Kidney (tissue), 14 donors: ENCODE data around the gene TESPA1. TPM values are rescaled to one million over a fixed set of nuclear protein-coding genes. Genes with fewer than 3 reads are reported as not detected.

ENCODE experiments used
- DNase-seq, 5 donors: peaks; one replicate each; pipeline ENCODE4 v3.0.0-alpha.2; 2013 to 2020
- FAIRE-seq: peaks from 2 replicates; lab custom pipeline; 2012; peaks lifted over from hg19 to GRCh38; lab: Jason Lieb, UNC
- H3K27ac ChIP-seq, 2 donors: one replicate each; pipeline ENCODE4 v1.7.0; 2013; ENCODE audit warnings: low read depth in 2 of 2, low read length in 2 of 2, inconsistent platforms in 1 of 2
- H3K27me3 ChIP-seq: one replicate; pipeline ENCODE4 v1.7.1; 2013; ENCODE audit warnings: low read length, inconsistent platforms; ENCODE audit not compliant: control insufficient read depth, insufficient read depth
- H3K36me3 ChIP-seq, 3 donors: one replicate each; pipeline versions ENCODE4 v1.7.0 to v1.7.1; 2013; ENCODE audit warnings: low read length in 3 of 3, control low read depth in 1 of 3, inconsistent platforms in 1 of 3; ENCODE audit not compliant: insufficient read depth in 3 of 3, control insufficient read depth in 2 of 3
- H3K4me1 ChIP-seq, 3 donors: one replicate each; pipeline versions ENCODE4 v1.7.0 to v1.7.1; 2013; ENCODE audit warnings: low read length in 3 of 3, inconsistent platforms in 1 of 3, low read depth in 1 of 3; ENCODE audit not compliant: control insufficient read depth in 2 of 3, insufficient read depth in 2 of 3
- H3K4me3 ChIP-seq, 3 donors: one replicate each; pipeline versions ENCODE4 v1.7.0 to v1.8.1; 2013; ENCODE audit warnings: low read length in 3 of 3, control low read depth in 1 of 3, inconsistent platforms in 1 of 3
- H3K9ac ChIP-seq, 3 donors: one replicate each; pipeline versions ENCODE4 v1.7.0 to v1.7.1; 2013; ENCODE audit warnings: low read length in 3 of 3, control low read depth in 1 of 3, inconsistent platforms in 1 of 3
- H3K9me3 ChIP-seq, 3 donors: one replicate each; pipeline versions ENCODE4 v1.7.0 to v1.7.1; 2013; ENCODE audit warnings: low read length in 3 of 3, control low read depth in 1 of 3, inconsistent platforms in 1 of 3; ENCODE audit not compliant: control insufficient read depth in 2 of 3, insufficient read depth in 1 of 3
- intact Hi-C: fragments of 100-400 bp; cut with DNase I; formaldehyde crosslinking; loops from one replicate; pipeline ENCODE4 v1.11.1; 2022
- polyA plus RNA-seq: library from polyadenylated mRNA; stranded (reverse); fragments of 350-450 nt; fragmentation: Illumina TruSeq; extraction: RNeasy Lipid Tissue Mini Kit (QIAGEN cat#74804); gene quantifications from one replicate; pipeline ENCODE4 v1.2.3, GENCODE V29; 2014; ENCODE audit warnings: low read depth, low replicate concordance; ENCODE audit not compliant: insufficient read depth
- total RNA-seq: library from RNA; stranded (reverse); fragmentation: NEBNext Ultra II Directional; extraction: Animal tissue kit (Norgen Biotek cat#: 25700); gene quantifications from one replicate; pipeline ENCODE4 v1.2.1, GENCODE V29; 2021
- TF ChIP-seq, protein P1 (sequence below): IDR thresholded peaks from 3 replicates; pipeline ENCODE4 v1.5.1; 2012; ENCODE audit warnings: mild to moderate bottlenecking, moderate library complexity, borderline replicate concordance; ENCODE audit not compliant: insufficient read depth; ENCODE audit errors: extremely low read depth
- donor health status: control.
- donor health status: control.
- donor health status: control.
- donor health status: control.
- donor health status: control.
- donor health status: DM: yes; HTN: yes; CAD: no.
- donor health status: Normal renal cell carcinoma (clear cell type).

Gene TESPA1
- total and polyA plus RNA-seq, 2 donors from 2014 or later, result 4.9 TPM; not detected in 1

- no peak overlapping the region for H3K27ac ChIP-seq
- no peak for DNase-seq
- intact Hi-C loops, result no loop called here
Observed at GRCh38 chr12:55024575-55024974, 40.0 kb upstream of the TESPA1 start.

DNA sequence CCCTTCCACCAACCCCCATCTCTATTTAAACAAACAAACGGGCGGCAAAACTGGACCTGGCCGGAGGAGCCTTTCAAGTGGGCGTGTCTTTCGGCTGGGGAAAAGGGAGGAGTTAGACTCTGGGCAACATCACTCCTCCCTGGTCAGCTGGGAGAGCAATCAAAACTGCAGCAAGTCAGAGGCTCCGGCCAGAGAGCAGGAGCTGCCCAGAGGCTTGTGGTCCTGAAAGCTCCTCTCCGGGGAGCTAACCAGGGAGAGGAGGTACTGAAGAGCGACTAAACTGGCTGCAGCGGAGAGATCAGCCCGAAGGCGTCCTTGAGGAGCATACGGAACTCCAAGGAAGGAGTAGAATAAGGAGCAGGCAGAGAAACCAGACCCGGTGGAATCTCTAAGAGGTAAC is 35.2 kb upstream of the TESPA1 start, which contains the start of gene NEUROD4:
TSS of gene NEUROD4 (plus strand) at position 191 of the 400 bp plus-strand sequence. CDS start 6,466 bp downstream, outside the sequence.
- no peak for FAIRE-seq
- Histone ChIP-seq H3K9me3 (no peaks in the 10 kb centered on the region), H3K4me3 (no peak within 1 kb of the TSS), H3K9ac (no peak within 1 kb of the TSS), H3K36me3 (no peaks in the 10 kb centered on the region), H3K27me3 (no peaks in the 10 kb centered on the region), H3K4me1 (no peaks in the 10 kb centered on the region), H3K27ac (no peak within 1 kb of the TSS)
- peak in 4 of 5 donors; percentile 89 to 94 (median 93) for DNase-seq
- TF ChIP-seq, protein P1, sequence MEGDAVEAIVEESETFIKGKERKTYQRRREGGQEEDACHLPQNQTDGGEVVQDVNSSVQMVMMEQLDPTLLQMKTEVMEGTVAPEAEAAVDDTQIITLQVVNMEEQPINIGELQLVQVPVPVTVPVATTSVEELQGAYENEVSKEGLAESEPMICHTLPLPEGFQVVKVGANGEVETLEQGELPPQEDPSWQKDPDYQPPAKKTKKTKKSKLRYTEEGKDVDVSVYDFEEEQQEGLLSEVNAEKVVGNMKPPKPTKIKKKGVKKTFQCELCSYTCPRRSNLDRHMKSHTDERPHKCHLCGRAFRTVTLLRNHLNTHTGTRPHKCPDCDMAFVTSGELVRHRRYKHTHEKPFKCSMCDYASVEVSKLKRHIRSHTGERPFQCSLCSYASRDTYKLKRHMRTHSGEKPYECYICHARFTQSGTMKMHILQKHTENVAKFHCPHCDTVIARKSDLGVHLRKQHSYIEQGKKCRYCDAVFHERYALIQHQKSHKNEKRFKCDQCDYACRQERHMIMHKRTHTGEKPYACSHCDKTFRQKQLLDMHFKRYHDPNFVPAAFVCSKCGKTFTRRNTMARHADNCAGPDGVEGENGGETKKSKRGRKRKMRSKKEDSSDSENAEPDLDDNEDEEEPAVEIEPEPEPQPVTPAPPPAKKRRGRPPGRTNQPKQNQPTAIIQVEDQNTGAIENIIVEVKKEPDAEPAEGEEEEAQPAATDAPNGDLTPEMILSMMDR, result no peak
- intact Hi-C loops, result no loop called here

More at GRCh38 chr12:55024575-55024974, 40.0 kb upstream of the TESPA1 start:
- Histone ChIP-seq H3K9me3 (no peaks in the 10 kb centered on the region), H3K4me3 (no peak overlapping the region), H3K27me3 (no peaks in the 10 kb centered on the region), H3K36me3 (no peaks in the 10 kb centered on the region), H3K9ac (no peak overlapping the region), H3K4me1 (no peaks in the 10 kb centered on the region)
- FAIRE-seq, result no peak
- TF ChIP-seq, protein P1, result no peak

DNA sequence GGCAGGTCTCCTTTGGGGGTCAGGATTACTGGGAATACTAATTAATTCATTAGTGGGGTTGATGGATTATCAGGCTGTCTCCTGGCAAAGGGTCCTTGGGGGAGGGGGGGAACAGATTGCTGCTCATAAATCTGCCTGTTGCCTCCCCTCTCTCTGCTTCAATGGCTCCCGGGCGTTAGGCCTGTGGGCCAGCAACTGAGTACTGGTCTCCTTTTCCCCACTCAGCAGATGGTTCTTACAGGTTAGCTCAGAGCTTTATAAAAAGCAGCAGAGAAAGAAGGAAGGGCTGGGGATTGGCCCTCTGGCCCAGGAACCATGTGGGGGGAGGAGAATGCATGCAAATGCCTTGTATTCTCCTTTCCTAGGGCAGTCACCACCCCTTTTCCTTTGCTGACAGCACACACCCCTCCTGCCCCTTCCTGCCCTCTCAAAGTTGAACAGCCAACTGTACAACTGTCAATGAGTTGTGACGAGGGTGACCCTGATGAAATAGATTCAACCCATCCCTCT is 32.9 kb upstream of the TESPA1 start:
- intact Hi-C loops, result no loop called here
- FAIRE-seq (no peak), DNase-seq (peak in 1 of 5 donors; percentile 7)
- no peak overlapping the region for H3K4me3 ChIP-seq
- H3K9me3 ChIP-seq, result no peaks in the 10 kb centered on the region
- no peaks in the 10 kb centered on the region for H3K27me3 ChIP-seq
- TF ChIP-seq, protein P1, result no peak
- H3K36me3 ChIP-seq, result no peaks in the 10 kb centered on the region
- no peak overlapping the region for H3K27ac ChIP-seq
- no peaks in the 10 kb centered on the region for H3K4me1 ChIP-seq
- H3K9ac ChIP-seq, result no peak overlapping the region
